HG02884 (cell line): ENCODE measurements around the gene CELSR1.

Experiments
- ATAC-seq: cut with Tn5 transposase; IDR thresholded peaks from one replicate; pipeline ENCODE4 v1.9.1; 2021; ENCODE audit warnings: mild to moderate bottlenecking, moderate library complexity; ENCODE audit not compliant: unreplicated experiment

CELSR1 gene

DNA sequence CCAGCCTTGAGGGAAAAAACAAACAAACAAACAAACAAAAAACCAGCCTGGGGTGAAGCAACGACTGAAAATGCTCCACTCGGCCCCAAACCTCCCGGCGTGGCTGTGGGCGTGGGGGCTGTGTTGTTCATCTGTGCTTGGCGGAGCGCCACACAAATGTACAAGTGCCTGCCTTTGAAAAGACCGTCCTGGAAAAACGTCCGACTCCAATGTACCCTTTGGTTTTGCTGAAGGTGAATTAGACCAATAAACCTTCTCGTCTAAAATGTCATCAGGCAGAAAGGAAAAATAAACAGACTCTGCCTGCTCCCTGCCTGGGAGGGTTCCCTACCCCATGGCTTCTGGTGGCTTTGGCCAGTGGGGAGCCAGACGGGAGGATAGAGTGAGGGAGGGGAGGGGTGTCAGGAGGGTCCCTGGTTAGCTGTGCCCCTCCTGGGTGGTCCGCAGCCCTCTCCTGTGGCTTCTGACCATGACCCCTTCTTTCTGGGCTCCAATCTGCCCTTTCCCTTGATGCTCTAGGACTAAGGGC is 108.0 kb downstream of the CELSR1 start:
- no peak for ATAC-seq

DNA sequence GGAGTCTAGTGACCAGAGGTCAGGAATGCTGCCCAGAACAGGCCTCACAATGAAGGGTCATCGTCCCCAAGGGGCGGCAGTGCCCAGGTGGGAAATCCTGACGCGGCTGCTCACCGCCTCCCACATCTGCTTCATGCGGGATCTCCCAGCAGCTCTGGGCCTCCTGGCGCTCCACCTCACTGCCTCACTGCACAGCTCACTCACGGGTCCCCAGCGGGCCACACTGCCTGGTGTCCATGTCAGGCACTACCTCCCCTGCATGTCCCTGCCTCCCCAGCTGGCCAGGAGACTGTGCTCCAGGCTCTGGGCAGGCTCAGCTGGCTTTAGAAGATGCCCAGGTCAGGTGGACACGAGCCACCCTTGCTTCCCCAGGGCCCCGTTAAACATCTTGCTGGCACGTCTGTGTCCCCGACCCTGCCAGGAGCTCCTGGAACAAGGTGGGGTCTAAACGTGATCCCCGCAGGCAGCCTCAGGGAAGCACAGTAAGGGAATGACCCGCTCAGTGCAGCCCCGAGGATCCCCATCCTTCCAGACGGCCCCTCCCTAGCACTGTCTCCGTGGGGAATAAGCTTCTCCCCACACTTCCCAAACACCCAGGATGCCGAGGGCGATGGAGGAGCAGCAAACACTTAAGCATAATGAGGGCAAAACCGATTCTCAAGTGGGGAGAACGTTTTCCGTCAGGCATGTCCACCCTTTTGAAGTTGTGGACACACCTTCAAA is 108.7 kb downstream of the CELSR1 start:
- no peak for ATAC-seq

DNA sequence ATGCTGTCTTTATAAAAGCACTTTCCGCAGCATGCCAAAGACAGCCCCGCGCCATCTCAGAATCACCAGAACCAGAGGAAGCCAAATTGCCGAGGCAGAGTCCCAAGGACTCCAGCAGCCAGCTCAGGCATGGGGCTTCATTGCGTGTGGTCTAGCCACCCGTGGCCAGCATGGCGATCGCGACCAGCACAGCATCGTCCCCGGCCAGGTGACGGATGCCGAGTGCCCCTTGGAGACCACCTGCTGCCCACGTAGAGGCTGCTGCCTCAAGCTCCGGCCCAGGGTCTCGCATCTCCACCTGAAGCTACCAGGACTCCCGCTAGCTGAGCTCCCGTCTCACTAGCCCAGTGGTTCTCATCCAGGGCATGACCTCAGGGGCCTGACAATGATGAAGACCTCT is 109.2 kb downstream of the CELSR1 start:
- ATAC-seq = no peak

DNA sequence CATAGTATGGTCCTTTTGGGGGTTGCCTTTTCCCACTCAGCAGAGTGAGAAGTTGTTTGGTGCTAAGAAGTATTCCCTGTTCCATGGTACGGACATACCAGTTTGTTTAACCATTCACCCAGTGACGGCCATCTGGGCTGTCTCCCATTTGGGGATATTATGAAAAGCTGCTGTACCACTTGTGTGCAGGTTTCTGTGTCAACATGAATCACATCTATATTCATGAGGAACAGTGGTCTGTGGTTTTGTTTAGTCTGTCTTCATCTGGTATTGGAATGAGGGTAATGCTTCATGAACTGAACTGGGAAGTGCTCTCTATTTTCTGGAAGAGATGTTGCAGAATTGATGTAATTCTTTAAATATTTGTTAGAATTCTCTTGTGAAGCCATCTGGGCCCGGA is 112.4 kb downstream of the CELSR1 start:
- no peak for ATAC-seq

DNA sequence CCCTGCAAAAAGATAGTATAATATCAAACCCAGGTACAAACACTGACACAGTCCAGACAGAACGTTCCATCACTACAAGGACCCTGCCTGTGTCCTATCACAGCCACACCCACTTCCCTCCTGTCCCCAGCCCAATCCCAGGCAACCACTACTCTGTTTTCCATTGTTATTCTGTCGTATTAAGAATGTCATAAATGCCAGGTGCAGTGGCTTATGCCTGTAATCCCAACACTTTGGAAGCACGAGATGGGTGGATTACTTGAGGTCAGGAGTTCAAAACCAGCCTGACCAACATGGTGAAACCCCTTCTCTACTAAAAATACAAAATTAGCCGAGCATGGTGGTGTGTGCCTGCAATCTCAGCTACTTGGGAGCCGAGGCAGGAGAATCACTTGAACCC is 112.9 kb downstream of the CELSR1 start:
- no peak for ATAC-seq

DNA sequence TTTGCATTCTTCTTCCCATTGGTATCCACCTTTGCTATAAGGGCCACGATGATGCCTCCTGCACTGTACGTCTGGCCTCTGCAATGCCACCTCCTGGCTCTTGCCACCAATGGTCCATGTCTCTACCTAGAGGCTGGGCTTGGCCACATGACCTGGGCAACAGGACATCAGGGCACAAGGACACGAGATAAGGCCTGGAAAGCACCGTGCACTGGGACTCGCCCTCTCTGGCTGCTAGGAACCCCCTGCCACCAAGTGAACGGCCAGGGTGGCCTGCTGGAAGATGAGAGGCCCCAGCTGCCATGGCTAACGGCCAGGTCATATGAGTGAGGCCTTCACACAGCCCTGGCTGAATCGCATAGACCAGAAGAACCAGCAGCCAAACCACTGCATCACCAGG is 114.5 kb downstream of the CELSR1 start:
- no peak for ATAC-seq

DNA sequence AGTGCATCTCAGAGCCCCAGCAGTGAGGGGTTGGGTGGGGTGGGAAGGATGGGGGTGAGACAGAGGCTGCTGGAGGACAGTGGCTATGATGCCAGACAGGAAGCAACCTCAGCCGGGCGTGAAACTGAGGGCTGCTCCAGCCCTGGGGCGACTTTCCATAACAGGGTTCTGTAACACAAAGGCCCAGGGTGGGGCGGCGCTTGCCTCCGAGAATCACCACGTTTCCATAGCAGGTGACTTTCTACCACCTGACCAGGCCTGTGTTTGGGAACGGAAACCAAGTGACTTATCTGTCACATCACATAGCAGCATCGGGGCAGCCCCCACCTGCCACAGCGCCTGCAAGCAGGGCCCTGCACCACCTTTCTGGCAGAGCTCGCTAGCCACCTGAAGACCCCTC is 116.2 kb downstream of the CELSR1 start:
- ATAC-seq = no peak

DNA sequence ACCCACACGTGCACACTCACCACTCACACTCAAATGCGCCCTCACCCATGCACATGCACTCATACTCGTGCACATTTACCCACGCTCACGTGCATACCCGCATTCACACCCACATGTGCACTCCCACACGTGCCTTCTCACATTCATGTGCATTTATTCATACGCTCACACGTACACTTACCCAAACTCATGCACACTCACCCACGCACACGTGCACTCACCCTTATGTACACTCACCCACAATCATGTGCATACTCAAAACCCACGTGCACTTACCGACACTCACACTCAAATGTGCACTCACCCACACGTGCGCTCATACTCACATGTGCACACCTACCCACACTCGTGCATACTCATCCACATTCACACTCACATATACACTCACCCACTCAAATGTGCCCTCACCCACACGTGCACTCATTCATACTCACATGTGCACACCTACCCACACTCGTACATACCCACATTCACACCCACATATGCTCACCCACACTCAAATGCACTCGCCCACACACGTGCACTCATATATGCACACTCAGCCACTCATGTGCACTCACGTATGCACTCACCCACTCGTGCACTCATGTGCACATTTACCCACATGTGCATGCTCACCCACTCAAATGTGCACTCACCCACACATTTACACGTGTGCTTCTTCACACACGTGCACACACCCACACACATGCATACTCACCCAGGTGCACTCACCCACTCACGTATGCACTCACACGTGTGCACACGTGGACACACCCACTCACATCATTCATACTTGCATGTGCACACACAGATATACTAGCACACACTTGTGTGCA is 117.5 kb downstream of the CELSR1 start:
- no peak for ATAC-seq

DNA sequence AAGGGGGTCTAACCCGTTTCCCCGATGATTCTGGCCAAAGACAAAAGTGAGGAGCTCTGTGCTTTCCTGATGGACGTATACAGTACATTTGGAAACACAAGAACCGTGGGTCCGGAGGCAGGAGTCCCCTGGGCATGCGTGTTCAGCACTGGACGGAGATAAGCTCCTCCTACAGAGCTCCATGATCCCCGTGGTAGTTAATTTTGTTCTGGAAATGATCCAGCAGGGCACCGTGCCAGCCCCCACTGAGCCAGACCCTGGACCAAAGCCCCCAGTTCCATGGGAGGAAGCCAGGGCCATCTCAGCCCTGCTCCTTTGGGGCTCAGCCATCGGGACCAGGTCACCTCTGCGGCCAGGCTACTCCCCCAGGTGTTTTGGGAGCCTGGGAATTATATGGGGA is 118.6 kb downstream of the CELSR1 start:
- no peak for ATAC-seq

DNA sequence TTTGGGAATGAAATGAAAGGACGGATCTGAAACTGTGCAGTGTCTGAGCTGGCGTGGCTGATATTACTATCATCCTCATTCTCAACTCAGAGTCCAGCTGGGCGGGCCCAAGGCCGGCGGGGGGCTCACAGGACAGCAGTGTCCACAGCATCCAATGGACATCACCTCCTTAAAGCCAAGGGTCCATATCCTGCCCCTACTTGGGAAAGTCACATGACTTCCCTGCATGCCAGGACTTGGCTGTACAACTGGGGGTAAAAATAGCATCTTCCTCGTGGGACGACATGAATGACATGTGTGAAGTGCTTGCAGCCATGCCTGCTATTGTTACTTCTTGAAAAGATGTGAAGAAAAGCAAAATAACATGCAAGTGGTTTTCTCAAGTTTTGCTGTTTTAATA is 119.7 kb downstream of the CELSR1 start:
- no peak for ATAC-seq

DNA sequence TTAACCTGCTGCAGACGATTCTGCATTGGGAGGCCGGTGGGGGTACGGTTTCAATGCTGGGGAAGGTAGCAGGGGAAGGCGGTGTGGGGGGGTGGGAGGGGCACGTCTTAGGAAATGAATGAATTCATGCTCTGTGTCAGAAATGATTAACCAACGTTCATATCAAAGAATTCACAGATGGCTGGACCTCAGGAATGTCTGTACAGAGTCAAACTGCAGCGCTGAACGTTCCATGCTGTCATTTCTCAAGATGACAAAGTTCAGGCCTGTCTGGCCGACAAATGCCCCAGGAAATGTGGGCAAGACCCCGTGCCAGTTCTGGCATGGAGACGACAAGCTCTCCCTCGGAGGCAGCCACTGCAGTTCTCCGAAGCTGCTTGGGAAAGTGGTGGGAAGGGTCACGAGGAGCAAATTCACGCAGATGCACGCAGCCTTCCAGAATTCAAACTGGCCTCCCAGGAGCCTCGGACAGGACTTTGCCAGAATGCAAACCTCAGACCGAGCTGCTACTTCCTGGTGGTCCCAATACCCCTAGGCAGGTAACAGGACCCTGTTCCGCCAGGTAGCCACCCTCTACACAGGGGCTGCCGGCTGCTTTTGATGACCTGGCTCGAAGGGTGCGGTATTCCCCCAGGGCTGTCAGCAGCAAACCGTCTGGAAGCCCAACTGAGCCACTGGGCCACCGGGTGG is 120.4 kb downstream of the CELSR1 start:
- no peak for ATAC-seq

DNA sequence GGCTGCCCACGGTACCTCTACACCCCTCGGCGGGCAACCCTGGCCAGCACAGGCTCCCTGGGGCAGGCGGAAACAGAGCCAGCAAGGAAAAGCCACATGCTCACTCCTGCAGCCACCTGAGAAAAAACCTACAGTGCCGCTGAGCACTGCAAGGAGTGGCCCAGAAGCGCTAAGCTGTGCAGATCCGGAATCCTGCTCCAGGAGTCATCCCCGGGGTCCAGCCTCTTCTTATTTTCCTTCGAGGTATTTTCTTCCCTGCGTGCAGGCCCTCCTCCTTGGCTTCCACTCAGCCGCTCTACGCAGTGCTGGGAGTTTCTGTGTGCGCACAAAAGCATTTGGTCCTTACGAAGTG is 120.9 kb downstream of the CELSR1 start:
- no peak for ATAC-seq

DNA sequence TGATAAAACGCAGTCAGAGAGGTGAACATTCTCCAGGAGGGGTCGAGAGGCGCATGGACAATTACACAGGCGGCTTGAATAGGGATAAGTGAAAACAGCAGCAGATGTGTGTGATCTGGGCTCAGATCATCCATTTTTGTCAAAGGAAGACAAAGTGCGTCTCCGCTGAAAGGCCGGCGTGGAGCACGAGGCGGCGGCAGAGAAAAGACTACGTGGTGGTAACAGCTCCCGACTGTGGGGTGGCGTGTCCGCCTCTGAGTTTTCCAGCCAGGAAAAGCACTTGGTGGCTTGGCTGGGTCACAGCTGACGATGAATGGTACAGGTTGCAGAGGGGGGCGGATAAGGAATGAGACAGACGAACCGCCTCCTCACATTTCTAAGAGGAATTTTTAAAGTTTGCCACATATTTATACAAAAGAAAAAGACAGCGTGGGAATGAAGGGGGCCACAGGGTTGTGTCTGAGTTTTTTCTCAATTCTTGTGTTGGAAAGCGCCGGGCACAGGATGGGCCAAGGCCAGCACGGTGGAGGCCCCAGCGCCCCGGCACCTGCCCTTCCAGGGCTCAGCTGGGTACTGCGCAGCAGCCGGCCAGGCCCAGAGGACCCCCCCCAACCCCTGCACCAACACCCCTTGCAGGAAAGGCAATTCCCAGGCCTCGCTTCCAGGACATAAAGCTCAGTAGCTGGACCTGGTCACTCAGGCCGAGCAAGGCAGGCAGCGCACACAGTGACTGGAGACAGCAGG is 121.5 kb downstream of the CELSR1 start:
- no peak for ATAC-seq

DNA sequence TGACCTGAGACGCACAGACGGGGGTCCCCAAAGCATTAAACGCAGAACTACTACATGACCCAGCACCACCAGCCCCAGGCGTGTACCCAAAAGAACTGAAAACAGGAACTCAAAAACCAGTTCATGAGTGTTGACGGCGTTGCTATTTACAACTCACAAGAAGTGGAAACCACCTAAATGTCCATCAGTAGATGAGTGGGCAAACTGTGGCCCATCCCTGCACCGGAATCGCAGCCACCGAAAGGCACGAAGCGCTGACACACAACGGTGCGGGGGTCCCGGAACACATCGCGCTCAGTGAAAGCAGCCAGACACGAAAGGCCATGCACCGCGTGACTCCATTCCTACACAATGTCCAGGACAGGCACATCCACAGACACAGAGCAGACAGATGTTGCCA is 122.7 kb downstream of the CELSR1 start:
- ATAC-seq = no peak

DNA sequence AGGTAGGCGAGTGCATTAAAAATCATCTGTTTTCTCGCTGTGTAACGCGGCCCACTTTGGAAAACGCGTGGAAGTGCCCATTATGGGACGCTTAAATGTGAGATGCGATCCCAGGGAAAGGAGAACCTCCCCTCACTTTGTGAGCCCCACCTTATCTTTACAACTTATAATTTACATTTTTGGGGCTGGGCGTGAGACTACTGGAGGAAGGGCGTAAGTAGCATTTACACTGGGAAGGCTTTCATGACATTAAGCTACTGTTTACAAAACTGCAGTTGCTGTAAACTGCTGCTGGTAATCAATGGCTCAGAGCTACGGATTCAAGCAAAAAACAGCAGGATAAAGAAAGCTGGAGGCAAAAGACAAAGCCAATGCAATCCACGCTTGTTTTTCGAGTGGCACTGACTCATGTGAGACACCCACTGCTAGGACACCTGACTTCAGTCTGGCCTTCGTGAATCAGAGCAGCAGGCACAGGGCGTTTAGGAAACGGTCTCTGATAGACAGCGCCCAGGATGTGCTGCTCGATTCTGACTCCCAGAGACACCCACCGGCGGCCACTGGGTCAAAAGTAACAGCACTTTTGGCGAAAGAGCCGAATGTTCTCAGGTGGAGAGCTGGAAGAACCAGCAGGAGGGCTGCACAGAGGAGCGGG is 123.6 kb downstream of the CELSR1 start:
- no peak for ATAC-seq

DNA sequence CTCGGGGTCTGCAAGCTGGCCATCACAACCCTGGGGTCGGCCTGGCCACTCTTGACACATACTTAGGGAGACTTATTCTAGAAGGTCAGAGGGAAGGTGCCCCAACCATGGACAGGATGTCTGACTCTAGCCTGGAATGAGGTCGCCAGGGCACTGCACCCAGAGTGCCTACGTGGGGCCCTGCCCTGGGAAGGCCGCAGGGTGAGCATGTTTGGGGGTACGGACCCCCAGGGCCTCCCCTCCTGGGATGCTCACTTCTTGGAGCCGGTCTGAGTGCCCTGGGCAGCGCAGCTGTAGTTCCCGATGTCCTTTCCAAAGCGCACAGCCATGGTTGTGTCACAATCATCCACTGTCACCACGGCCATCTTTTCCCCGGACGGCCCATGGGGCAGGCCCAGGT is 126.1 kb downstream of the CELSR1 start:
- no peak for ATAC-seq

DNA sequence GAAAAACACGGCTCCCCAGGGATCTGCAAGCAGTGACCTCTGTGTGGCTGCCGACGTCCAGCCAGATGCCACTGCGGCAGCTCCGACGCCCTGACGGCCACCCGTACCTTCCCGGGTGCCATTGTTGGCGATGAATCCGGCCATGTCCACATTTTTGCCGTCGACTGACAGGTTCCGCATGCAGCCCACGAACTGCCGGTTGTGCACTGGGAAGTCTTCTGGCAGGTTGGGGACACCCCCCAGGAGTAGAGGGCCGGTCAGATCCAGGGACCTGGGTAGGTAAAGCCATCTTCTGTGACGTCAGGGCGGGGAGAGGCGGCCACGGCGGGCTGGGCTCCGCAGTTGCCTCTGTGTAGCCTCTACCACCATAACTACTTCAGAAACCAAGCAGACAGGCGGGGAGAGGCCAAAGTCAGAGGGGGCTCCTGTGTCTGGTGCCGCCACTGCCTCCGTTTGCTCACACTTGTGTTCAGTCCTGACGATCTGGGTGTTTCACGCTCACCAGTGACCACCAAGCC is 127.1 kb downstream of the CELSR1 start:
- ATAC-seq = no peak

DNA sequence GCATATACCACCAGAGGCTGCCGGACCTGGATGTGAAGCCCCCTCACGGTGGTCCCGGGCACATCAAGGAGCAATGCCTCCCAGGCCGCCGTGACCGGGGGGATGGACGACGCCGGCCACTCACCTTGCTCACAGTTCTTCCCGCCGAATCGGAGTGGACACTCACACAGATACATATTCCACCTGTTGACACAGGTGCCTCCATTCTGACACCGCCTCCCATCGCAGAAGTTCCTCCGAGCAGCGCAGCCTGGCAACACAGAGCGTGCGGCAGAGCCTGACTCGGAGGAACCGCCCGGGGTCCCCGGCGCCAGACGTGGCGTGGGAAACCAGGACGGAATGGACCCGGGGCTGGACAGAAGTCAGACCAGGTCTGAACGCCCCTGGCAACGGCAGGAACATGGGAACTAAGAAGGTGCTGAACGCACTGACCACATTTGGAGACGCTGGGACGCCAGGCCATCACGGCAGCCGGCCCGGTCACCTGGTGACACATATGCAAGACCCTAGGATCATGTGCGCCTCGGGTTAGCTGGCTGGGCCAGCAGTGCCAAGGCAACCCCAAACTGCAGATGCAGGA is 127.7 kb downstream of the CELSR1 start:
- no peak for ATAC-seq

DNA sequence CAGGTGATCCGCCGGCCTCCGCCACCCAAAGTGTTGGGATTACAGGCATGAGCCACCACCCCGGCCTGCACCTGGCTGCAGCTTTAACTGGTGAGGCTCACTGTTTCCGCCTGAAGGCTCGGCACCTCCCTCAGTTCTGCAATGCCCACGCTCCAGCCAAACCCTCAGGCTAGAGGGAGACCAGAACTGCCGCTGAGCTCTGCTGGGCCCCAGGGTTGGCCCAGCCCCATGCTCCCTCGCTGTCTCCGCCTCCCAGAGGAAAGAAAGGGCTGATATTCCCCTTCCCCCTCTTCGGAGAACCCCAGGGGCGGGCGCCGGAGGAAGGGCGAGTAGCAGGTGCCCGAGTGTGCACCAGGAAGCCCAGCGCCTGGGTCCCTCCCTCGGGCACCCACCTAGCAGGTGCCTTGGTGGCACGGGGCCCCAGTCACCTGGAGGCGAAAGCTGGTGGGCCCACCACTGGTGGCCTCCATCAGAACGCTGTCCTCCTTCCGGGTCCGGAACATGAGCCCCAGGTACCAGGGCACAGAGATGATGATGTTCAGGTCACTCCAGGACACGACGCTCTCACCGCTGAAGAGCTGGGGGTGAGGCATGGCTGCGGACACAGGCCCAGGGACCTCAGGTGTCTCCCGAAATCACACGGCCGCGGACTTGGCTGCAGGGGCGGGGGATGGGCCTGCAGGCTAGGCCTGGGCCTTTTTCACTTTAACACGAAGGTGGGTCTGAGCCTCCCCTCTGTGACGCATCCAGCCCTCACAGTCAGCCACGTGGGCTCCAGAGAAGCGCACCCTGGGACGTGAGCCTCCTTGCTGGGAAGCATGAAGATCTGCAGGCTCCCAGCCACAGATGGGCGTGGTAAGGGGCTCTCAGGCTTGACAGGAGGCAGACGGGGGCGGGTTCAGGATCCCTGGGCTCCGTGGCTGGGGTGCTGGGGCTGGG is 128.6 kb downstream of the CELSR1 start:
- ATAC-seq = no peak
